Upper lobe of left lung (tissue), 4 donors: ENCODE data around the gene GNAO1.

Experiments
- CTCF ChIP-seq, 6 experiments: fragments of 450-650 bp in 4 of 6; fragments of 200-600 bp in 2 of 6; sonication (generic) in 2 of 6; IDR thresholded peaks; one replicate each; pipeline ENCODE4 v1.5.1; 2016 to 2019; ENCODE audit warnings: antibody characterized with exemption in 6 of 6
- EP300 ChIP-seq, 4 donors: sonication (generic); formaldehyde crosslinking; IDR thresholded peaks; one replicate each; pipeline ENCODE4 v1.5.1; 2017; ENCODE audit warnings: antibody characterized with exemption in 4 of 4, control low read depth in 2 of 4
- POLR2A ChIP-seq, 4 donors: fragments of 450-650 bp; IDR thresholded peaks; one replicate each; pipeline ENCODE4 v1.5.1; 2016 to 2017; ENCODE audit warnings: antibody characterized with exemption in 4 of 4, mild to moderate bottlenecking in 2 of 4

- TF ChIP-seq POLR2A (IDR thresholded peaks at IDR 0.05) = no peak
- TF ChIP-seq CTCF (IDR thresholded peaks at IDR 0.05) = no peak
- no peak for TF ChIP-seq EP300 (IDR thresholded peaks at IDR 0.05)
Measured at GRCh38 chr16:56311208-56312027, 120.1 kb downstream of the GNAO1 start.
